ENCODE measurements around the gene ZNF91.

GRCh38 chr19:23440791-23441190 lies 45.5 kb upstream of the ZNF91 start:
- no peak for TF ChIP-seq POLR2AphosphoS5 (IDR thresholded peaks at IDR 0.05)
- TF ChIP-seq POLR2A (IDR thresholded peaks at IDR 0.05), result no peak
- no peak for TF ChIP-seq EP300 (IDR thresholded peaks at IDR 0.05)
- peak in 1 of 4 experiments; percentile 32 for TF ChIP-seq CTCF (IDR thresholded peaks at IDR 0.05)

All from sigmoid colon (tissue), 4 donors.